ENCODE data around the gene TPRA1.

TPRA1 gene

GRCh38 chr3:127588806-127589577 lies 1.5 kb downstream of the TPRA1 start:
- peak; percentile 78 for DNase-seq

DNA sequence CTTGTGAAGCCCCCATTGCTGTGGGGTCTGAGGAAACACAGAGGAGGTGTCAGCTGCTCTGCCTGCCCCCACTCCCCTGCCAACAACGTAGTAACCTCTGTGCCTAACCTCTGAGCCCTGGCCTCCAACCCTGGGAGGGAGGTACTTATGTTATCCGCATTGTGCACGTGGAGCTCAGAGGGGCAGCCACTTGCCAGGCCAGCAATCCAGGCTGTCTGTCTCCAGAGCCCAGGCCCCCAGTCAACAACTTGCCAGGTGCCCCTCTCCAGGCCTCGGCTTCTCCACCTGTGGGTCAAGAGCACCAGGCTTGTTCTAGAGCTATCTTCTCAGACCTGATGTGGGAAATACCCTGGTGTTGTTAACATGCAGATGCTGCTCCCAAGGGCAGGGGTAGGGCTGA lies 2.7 kb downstream of the TPRA1 start:
- no peak for DNase-seq

GRCh38 chr3:127585813-127586413 lies 4.6 kb downstream of the TPRA1 start:
- DNase-seq, result no peak

GRCh38 chr3:127585163-127585812 lies 5.2 kb downstream of the TPRA1 start:
- peak; percentile 83 for DNase-seq

DNA sequence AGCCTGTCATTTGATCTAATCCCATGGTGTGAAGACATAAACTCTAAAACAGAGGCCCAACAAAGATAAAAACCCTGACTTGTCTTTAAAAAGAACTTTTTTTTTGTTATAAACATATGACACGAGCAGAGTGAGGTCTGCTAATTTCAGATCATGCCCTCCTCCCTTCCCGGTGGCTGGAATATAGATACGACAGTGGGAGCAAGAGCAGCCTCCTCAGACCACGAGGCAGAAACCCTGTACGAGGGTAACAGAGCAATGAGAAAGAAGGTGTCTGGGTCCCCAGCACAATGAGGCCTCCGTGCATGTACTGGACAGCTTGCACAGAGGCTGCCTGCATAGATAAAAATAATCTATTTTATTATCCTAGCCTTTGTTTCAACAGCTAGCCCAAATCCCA lies 5.8 kb downstream of the TPRA1 start:
- DNase-seq, result no peak

DNA sequence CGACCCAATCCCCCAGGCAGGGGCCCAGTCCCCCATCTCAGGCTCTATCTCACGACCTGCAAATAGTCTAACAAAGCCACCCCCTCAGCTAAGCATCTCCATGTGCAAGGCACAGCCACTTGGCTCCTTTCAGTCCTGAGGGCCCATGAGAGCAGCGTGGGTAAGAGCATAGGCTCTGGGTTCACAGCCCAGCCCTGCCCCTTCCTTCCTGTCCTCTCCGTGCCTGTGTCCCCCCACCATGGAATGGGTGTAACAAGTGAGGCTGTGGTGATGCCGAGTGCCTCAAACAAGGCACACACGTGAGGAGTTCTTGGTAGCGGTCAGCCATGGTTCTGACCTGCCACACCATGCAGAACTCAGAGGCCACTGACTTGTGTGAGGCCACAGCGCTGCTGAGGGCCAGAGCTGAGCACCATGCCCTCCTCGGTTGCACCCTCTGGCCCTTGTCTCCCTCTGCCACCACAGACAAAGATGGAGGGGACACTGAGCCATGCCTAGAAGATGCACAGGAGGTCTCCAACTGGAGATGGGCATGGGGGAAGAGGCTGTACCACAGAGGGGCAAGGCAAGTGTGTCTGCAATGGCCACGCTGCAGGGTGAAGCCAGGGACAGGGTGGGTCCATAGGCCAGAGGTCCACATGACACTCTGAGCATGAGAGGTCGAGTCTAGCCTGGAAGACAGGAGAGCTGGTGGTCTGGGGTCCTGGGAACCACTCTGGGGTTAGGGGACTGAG lies 10.0 kb downstream of the TPRA1 start:
- DNase-seq, result no peak

DNA sequence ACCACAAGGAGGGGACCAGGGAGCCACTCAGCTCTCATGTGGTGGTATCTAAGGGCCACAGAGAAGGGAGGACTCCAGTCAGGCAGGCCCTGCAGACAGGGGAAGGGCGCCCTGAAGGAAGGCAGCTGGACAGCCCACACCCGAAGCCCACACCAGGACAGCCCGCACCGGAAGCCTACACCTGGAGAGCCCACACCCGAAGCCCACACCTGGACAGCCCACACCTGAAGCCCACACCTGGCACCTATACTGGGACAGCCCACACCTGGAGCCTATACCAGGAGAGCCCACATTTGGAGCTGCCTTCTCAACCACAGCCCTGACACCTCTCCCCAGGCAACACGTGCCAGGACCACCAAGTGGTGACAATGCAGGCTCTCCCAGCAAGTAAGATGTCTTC lies 11.7 kb downstream of the TPRA1 start:
- DNase-seq, result no peak

- DNase-seq, result no peak
Measured at GRCh38 chr3:127578168-127578567, 12.4 kb downstream of the TPRA1 start.

- DNase-seq, result no peak
Measured at GRCh38 chr3:127577448-127577847, 13.1 kb downstream of the TPRA1 start.

GRCh38 chr3:127574880-127575878 lies 15.4 kb downstream of the TPRA1 start:
- peak; percentile 94 for DNase-seq

DNA sequence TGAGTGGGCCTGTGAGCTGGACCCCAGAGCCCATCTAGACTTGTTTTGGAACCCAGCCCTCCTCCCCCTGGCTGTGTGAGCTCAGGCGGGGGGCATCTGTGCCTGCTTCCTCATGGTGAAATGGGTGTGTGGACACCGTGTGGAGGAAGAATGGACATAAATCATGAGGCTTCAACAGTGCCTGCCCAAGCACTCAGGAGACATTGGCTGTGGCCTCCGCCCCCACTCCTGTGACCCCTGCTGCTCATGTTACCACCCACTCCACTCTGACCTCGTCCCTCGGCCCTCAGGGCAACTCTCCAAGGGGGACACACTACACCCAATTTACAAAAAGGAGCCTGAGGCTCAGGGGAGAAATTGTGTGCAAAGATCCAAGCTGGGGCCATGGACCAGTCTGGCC lies 16.6 kb downstream of the TPRA1 start:
- DNase-seq, result no peak

- DNase-seq, result no peak
Measured at GRCh38 chr3:127573401-127573800, 17.1 kb downstream of the TPRA1 start.

DNA sequence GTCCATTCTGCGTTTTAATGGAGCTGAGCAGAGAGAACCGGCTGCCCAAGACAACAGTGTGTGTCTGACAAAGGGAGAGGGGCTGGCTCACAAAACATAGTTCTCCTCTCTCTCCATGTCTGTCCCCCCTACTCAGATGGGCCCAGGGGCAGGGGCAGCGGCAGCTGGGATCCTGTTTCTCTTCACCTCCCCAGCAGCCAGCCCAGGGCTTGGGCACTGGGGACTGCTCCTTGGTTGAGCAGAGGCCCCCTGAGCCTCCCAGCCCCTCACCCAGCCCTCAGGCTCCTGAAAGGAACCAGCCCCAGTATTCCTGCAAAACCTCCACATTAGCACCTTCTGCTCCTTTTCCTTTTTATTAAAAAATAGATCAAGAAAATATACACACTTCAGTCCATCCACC lies 17.8 kb downstream of the TPRA1 start:
- DNase-seq, result no peak

- no peak for DNase-seq
Measured at GRCh38 chr3:127572186-127572585, 18.3 kb downstream of the TPRA1 start.

- DNase-seq, result no peak
Measured at GRCh38 chr3:127570520-127570919, 20.0 kb downstream of the TPRA1 start.

DNA sequence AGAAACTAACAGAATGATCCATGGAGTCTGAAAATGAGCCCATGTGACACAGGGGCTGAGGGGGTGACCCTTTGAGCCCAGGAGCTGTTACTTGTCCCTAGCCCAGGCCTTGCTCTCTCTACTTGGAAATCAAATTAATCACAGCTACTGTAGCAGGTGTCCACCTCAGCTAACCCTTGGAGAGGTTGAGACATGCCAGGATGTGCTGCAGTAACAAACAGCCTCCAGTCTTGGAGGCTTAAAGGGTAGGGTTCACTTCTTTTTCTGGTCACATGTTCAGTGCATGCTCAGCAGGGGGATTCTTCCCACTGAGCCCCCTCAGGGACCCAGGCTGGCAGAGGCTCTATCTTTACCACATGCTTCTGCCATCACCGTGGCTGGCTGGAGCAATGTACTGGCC lies 21.4 kb downstream of the TPRA1 start:
- DNase-seq, result no peak

GRCh38 chr3:127568586-127568985 lies 21.9 kb downstream of the TPRA1 start:
- DNase-seq, result no peak

DNA sequence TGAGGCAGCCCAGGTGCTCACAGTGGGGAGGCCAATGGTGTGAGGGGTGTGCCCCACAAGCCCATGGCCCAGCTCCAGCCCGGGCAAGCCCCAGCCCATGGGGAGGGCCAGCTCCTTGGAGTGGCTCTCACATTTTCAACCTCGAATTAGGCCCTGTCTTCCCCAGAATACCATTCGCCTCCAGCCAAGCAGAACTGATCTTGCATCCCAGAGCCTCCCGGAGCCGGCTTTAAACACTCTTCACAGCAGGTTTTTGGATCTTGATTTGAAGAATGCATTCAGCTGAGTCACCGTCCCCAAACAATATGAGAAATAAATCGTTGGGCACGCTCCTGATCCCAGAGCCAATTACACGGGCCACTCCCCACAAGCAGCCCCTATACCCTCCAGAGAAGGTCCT lies 23.7 kb downstream of the TPRA1 start:
- no peak for DNase-seq

DNA sequence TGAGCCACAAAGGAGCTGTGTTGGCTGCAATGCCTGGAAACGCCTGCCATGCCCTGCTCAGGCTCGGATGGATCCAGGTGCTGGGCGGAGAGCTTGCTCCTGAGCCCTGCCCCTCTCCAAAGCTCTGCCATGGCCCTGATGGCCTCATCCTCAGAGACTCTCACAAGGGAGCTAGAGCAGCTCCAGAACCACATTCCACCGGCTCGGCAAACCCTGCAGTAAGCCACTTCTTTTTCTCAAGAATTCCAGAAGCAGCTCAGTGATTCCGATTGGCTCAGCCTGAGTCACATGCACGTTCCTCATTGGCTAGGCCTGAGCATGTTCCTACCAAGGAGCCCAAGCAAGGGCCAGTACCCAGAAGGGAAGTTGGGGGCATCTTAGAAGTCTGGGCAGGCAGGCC lies 24.8 kb downstream of the TPRA1 start:
- no peak for DNase-seq

- no peak for DNase-seq
Measured at GRCh38 chr3:127560051-127560787, 30.3 kb downstream of the TPRA1 start.

GRCh38 chr3:127556565-127556964 lies 34.0 kb downstream of the TPRA1 start:
- no peak for DNase-seq

GRCh38 chr3:127555108-127555507 lies 35.4 kb downstream of the TPRA1 start:
- DNase-seq, result no peak
